ENCODE data around the gene PWWP2B. TPM values are rescaled to one million over a fixed set of nuclear protein-coding genes. Genes with fewer than 3 reads are reported as not detected.

Gene PWWP2B
- total and polyA plus RNA-seq, 2 of the 8 experiments (the other 6 are each of a cell fraction or from before 2014, with no cell fraction given) = 5.3 to 10.8 TPM

DNA sequence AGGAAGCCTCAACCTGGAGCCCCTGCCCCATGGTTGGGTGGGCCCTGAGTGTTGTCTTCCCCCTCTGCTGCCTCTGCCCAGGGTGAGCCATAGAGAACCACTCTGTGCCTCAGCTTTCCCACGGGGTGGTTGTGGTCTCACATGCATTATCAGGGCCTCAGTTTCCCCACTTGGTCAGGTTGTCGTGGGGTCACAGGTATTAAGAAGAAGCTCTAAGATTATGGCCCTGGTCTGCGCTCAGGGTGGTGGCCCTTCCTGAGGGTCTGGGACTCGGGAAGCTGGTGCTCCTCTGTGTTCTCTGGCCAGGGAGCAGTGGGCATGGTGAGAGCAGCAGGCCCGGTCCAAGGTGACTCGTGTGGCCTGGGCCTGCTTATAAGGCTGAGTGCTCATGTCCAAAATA lies 47.2 kb upstream of the PWWP2B start:
- Histone ChIP-seq H3K4me3 (ENCODE audit: extremely low read depth in 1 of 4, insufficient read depth in 2 of 4, low read depth in 3 of 4, low read length in 4 of 4) (no peak overlapping the region), H4K8ac (ENCODE audit: extremely low read depth, insufficient read depth, low read length) (no peak overlapping the region), H2BK5ac (ENCODE audit: low read depth, low read length) (no peak overlapping the region), H3K18ac (ENCODE audit: extremely low read depth, low read length) (no peak overlapping the region), H3K4me2 (ENCODE audit: insufficient read depth in 1 of 2, low read depth in 2 of 2, low read length in 2 of 2) (no peak overlapping the region), H3K27me3 (replicated peaks in 1 of 4; ENCODE audit: control insufficient read depth in 3 of 4, extremely low read depth in 1 of 4, insufficient read depth in 3 of 4, low read length in 3 of 4) (peaks cover 0 to 2% (median 1%) of the 10 kb centered on the region in 4 experiments; a peak in 1 of 7 replicates), H3K36me3 (ENCODE audit: control insufficient read depth in 2 of 4, insufficient read depth in 4 of 4, low read length in 3 of 4) (no peaks in the 10 kb centered on the region), H3K23ac (ENCODE audit: insufficient read length) (no peak overlapping the region), H2AFZ (ENCODE audit: low read length) (no peak overlapping the region), H4K91ac (replicated peaks; ENCODE audit: insufficient read length, low read length) (no peak overlapping the region), H2BK15ac (ENCODE audit: low read length) (no peak overlapping the region), H3K79me2 (ENCODE audit: control insufficient read depth in 1 of 2, insufficient read depth in 2 of 2, low read length in 2 of 2) (no peaks in the 10 kb centered on the region), H3K4me1 (replicated peaks in 1 of 4; ENCODE audit: control insufficient read depth in 3 of 4, insufficient read depth in 4 of 4, low read length in 3 of 4) (0 out of 7 replicates have a peak, but pooled peaks cover 0 to 3% (median 0%) of the 10 kb centered on the region in 4 experiments), H3K14ac (ENCODE audit: insufficient read length) (no peak overlapping the region), H4K20me1 (replicated peaks in 1 of 2; ENCODE audit: control insufficient read depth in 1 of 2, insufficient read depth in 2 of 2, low read length in 2 of 2) (no peaks in the 10 kb centered on the region), H3K9ac (replicated peaks in 1 of 4; ENCODE audit: extremely low read depth in 1 of 4, low read depth in 3 of 4, low read length in 3 of 4) (no peak overlapping the region), H2AK5ac (ENCODE audit: low read depth, low read length) (no peak overlapping the region), H4K5ac (ENCODE audit: insufficient read length, low read depth, low read length) (no peak overlapping the region), H3K27ac (ENCODE audit: low read depth, low read length) (no peak overlapping the region), H3K23me2 (ENCODE audit: low read depth, low read length) (no peaks in the 10 kb centered on the region), H3K9me3 (ENCODE audit: insufficient read depth in 2 of 2, low read depth in 1 of 2, low read length in 1 of 2) (no peaks in the 10 kb centered on the region), H2BK12ac (ENCODE audit: low read depth, low read length) (no peak overlapping the region), H3K79me1 (ENCODE audit: low read depth, low read length) (no peaks in the 10 kb centered on the region), H2BK20ac (ENCODE audit: low read length) (no peak overlapping the region), H3K4ac (replicated peaks; ENCODE audit: insufficient read length, low read depth, low read length) (no peak overlapping the region), H2BK120ac (replicated peaks; ENCODE audit: low read depth, low read length) (no peak overlapping the region), H3K56ac (replicated peaks; ENCODE audit: insufficient read length, low read depth, low read length) (no peak overlapping the region)
- DNase-seq (ENCODE audit: low read depth in 1 of 2, low spot score in 2 of 2) (no peak), FAIRE-seq (no peak)
- 86% methylated on average over 6 of the region's 6 CpGs; no CpG with 5 or more reads in 1 of the 2 experiments for WGBS, 2 experiments (ENCODE audit: extremely low coverage in 1 of 2, insufficient coverage in 1 of 2, insufficient read length in 1 of 2, insufficient replicate concordance in 2 of 2, low coverage in 1 of 2, low lambda C conversion rate in 2 of 2, missing lambda C conversion rate in 1 of 2)
- ChIA-PET CTCF (ENCODE audit: partially characterized antibody) (interaction anchor here (0.5 to 5.0 kb wide), 8 partner anchors 12 to 131 kb away, joined by 3 to 54 read pairs (median 4); partner anchors contain the start of gene LRRC27), POLR2A (ENCODE audit: partially characterized antibody) (interaction anchor here (0.6 to 1.3 kb wide), 2 partner anchors 62 to 127 kb away, joined by 3 read pairs; no protein-coding TSS in a partner anchor)
- TF ChIP-seq YY1 (IDR thresholded peaks at IDR 0.05; ENCODE audit: low read depth, low read length) (no peak), GABPA (IDR thresholded peaks at IDR 0.05; ENCODE audit: borderline replicate concordance, insufficient read depth, low read length) (no peak), CBX5 (IDR thresholded peaks at IDR 0.05; ENCODE audit: low read depth, low read length) (no peak), CHD1 (IDR thresholded peaks at IDR 0.05; ENCODE audit: low read depth, low read length) (no peak), FOSL1 (IDR thresholded peaks at IDR 0.05; ENCODE audit: insufficient read depth, low read depth, low read length) (no peak), EGR1 (IDR thresholded peaks at IDR 0.05; ENCODE audit: borderline replicate concordance, low read depth, low read length) (no peak), CREB1 (IDR thresholded peaks at IDR 0.05) (no peak), JUN (IDR thresholded peaks at IDR 0.05; ENCODE audit: low read depth, low read length) (no peak)

All from H1 (cell line).